GM19395 (cell line): ENCODE measurements around the gene APOBEC3B.
"Not testable (repeated sequence)": the region's sequence is repeated elsewhere in the genome, so short reads cannot be mapped to it uniquely, and the experiment has no call there.

Experiments used
- ATAC-seq: cut with Tn5 transposase; IDR thresholded peaks from one replicate; pipeline ENCODE4 v1.9.1; 2021; ENCODE audit warnings: mild to moderate bottlenecking, moderate library complexity; ENCODE audit not compliant: unreplicated experiment

APOBEC3B gene

DNA sequence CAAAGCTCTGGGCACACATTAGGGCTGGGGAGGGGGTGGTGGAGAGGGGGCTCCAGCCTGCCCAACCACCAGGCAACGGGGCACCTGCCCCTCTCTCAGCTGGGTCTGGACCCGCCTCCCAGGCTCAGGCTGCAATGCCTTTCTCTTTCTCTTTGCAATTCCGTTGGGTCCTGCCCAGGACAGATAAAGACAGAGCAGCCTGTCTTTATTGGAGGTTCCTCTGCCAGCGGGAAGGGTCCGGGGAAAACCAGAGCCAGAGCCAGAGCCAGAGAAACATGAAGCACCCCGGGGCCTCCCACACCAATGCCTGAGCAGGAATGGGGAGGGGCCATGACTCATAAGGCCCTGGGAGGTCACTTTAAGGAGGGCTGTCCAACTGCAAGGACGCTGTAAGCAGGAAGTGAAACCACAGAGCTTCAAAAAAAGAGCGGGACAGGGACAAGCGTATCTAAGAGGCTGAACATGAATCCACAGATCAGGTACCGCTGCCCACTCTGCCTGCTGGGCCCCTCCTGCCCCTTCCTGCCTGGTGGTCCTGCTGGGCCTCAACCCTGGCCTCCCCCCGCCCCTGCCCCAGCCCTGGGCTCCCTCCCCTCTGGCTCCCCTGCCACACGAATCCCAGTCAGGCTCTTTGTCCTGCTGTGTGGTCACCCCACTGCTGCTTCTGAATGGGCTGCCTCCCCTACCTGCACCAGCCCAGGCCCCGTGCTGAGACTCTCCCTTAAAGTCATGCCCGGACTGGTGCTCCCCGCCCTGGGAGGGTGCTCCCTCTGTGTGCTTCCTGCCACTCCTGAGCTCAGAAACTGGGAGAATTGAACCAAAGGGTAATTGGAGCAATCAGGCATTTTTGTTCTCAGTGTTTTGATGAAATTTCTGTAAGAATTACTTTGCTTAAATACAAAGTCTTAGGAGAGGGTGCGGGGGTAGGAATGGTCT, at the start of gene APOBEC3B:
APOBEC3B (plus strand) TSS at position 356 of the 936 bp plus-strand sequence; CDS start at position 463, 107 bp downstream.
- ATAC-seq = peak; percentile 64

DNA sequence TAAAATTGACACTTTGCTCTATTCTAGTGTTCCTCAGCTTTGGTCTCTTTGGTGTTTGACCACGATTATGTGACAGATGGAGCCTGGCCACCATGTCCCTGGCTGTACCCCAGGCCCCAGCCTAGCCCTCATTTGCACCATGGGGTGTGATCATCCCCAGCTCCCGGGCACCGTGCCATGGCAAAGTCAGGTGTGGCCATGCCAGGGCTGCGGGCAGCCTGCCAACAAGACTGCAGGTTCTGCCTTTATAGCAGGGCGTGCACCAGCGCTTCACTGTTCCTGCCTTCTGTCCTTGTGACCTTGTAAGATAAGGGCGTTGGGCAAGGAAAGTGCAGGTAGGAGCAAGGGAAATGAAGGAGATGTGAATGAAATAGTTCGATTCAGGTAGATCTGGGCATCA, 47.1 kb upstream of the APOBEC3B start:
- no peak for ATAC-seq

DNA sequence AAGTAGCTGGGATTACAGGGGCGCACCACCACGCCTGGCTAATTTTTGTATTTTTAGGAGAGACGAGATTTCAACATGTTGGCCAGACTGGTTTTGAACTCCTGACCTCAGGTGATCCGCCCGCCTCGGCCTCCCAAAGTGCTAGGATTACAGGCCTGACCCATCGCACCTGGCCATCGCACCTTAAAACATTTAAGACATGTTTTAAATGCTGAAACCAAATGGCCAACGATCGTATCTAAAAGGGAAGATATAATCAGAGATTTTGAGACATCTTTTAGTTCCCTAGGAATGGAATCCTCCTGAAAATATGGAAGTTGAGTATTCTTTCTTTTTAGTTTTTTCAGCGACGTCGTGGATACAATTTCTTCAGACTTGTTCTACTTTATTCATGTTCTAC, 46.5 kb upstream of the APOBEC3B start:
- no peak for ATAC-seq

DNA sequence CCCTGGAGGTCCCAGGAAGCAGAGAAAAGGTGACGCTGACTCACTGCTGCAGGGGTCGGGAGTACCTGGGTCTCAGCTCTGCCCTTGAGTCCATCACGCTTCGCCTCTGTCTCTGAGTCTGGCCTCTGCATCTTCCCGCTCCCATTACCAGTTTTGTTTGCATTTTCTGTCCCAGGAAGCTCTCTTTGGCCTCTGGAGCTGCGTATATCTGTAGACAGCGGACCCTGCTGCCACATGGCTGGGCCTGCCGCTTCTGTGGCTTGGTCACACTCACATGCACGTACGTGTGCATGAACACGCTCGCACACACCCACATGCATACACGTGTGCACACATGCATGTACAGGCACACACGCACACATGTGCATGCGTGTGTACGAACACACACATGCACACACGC, 45.6 kb upstream of the APOBEC3B start:
- ATAC-seq = no peak

DNA sequence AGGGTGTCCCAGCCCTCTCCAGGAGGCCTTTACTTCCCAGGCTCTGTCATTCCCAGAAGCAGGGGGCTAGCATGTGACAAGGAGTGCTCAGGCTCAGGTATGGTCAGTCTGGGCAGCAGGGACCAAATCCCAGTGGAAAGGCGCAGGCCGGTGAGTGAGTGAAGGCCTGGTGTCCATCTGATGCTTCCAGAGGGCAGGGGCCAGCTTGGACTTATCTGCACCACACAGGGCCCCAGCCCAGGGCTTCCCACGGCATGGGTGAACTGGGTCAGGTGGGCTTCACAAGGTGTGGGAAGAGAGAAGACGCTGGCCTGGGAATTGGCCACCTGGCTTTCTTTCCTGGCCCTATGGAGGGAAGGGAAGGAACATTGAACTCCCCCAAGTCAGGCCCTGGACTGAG, 45.1 kb upstream of the APOBEC3B start:
- ATAC-seq = no peak

DNA sequence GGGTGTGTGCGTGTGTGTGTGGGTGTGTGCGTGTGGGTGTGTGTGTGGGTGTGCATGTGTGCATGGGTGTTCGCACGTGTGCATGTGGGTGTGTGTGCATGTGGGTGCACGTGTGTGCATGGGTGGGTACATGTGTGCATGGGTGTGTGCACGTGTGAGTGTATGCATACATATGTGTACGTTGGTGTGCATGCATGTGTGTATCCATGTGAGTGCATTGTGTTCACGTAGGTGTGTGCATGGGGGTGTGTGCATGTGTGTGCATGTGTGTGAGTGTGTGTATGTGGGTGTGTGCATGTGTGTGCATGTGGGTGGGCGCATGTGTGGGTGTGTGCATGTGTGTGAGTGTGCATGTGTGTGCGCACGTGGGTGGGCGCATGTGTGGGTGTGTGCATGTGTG, 44.6 kb upstream of the APOBEC3B start:
- no peak for ATAC-seq

DNA sequence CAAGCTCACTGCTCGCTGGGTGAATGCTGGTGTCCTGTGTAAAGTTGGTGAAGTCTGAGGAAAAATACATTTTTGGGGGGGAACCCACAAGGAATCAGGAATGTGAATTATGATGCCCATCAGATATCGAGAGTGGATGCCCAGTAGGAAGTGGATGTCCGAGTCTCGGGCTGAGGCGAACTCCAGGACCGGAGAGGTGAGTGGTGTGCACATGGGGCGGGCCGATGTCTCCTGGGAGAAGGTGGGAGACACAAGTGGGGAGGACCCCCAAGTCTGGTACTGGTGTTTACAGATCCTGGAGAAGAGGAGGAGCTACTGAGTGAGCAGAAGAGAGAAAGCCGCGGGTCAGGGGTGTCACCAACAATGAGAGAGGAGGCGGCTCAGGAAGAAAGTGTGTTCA, 43.9 kb upstream of the APOBEC3B start:
- ATAC-seq = no peak

DNA sequence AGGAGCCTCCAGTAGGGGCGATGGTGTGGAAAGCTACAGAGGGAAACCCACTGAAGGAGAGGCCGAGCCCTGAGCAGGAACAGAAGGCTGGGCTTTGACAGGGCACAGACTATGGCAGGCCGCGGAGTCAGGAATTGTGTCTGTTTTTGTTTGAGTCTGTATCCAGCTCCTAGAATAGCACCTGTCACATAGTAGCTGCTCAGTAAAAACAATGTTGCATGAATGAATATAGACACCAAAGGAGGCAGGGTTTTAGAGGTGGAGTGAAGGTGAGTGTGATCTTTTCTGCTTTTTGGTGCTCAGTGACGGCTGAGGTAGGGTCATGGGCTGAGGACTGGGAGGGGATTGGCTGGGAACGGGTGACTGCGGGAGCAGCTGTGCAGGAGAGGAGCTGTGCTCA, 43.2 kb upstream of the APOBEC3B start:
- no peak for ATAC-seq

DNA sequence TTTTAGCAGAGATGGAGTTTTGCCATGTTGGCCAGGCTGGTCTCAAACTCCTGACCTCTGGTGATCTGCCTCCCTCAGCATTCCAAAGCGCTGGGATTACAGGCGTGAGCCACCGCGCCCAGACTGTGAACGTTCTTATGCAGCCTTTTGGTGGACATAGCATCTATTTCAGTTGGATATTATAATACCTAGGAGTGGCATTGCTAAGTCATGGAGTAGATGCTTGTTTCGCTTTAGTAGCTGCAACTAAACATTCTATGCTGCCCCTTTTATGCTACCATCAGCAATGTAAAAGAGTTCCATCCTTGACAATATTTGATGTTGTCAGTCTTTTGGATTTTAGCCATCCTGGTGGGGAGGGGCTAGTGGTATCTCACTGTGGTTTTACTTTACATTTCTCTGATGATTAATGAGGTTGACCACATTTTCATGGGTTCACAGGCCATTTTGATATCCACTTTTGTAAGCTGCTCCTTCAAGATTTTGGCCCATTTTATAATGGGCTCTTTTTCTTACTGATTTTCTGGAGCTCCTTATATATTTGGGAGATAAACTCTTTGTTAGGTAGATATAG, 41.2 kb upstream of the APOBEC3B start:
- ATAC-seq = no peak

DNA sequence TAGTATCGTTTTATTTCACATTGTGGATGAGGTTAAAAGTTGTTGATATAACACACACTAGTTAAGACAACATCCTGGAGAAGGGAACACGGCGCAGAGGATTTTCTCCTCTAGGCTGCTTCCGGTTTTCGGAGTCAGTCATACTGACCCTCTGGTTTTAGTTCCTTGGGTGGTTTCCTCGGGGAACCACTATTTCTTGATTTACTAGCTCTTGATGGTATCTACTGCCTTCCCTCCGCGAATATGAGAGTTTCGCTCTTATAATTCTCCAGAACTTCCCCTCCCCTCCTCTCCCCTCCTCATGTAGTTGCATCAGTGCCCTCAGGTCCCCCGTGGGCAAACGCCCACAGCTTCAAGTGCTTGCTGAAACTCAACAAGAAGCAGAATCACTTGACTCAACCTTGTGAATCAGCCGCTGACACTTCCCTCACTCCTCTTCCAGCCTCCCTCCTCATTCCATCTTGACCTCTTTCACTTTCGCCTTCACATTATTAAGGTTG, 40.6 kb upstream of the APOBEC3B start:
- ATAC-seq = peak; percentile 65

DNA sequence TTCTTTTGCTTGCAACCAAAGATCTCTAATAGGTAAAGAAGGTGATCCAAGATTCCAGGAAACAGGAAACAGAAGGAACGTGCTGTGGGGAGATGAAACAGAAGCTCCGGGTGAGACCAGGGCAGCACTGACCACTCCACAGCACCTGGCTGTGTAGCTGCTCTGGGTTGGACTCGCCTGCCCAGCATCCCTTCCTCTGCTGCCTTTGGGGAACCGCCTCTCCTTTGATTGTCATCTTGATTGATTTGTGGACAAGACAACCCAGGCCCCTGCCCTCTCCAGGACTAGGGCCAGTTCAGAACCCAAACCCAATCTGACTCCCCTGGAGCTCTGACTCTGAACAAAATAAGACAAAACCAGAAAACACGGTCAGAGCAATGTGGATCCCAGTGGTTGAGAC, 39.4 kb upstream of the APOBEC3B start:
- no peak for ATAC-seq

DNA sequence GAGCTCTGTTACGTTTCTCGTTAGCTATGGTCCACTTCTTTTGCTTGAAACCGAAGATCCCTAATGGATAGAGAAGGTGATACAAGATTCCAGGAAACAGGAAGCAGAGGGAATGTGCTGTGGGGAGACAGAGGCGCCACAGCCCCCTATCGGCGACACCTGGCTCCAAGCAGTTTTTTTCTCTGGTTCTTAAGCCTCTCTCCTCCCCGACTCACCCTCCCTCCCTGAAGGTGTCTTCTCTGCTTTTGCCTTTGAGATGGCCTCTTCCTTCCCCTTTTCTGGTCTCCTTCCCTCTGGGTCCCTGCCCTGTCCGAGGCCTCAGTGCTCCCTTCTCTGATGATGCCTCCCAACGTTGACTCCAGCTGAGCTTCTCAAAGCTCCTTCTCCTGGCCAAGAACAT, 38.9 kb upstream of the APOBEC3B start:
- ATAC-seq = no peak

DNA sequence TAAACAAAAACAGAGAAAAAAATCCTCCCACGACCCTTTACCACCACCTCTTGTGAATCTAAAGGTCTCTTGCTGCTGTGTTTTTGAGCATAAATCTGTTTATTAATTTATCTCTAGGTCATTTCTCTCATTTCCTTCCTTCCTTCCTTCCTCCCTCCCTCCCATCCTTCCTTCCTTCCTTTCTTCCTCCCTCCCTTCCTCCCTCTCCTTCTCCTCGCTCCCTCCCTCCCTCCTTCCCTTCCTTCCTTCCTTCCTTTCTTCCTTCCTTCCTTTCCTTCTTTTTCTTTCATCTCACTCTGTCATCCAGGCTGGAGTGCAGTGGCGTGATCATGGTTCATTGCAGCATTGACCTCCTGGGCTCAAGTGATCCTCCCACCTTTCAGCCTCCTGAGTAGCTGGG, 38.3 kb upstream of the APOBEC3B start:
- ATAC-seq = no peak

DNA sequence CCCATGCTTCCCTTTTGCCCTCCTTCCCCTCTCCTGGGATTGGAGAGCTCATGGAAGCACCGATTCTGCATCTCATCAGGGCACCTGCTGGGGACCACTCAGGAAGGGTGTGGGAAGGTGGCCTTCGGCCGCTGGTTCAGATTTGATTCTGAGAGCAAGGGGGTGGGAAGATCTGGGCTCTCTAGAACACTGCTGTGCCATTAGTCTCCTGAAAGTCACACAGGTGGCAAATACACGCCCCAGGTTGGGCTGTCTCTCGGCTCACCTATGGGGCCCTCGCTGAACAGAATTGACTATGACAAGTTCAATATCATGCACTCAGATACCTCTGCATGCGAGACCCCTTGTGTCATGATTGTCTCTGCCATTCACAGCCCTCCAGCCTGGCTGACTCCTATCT, 37.5 kb upstream of the APOBEC3B start:
- ATAC-seq = no peak

DNA sequence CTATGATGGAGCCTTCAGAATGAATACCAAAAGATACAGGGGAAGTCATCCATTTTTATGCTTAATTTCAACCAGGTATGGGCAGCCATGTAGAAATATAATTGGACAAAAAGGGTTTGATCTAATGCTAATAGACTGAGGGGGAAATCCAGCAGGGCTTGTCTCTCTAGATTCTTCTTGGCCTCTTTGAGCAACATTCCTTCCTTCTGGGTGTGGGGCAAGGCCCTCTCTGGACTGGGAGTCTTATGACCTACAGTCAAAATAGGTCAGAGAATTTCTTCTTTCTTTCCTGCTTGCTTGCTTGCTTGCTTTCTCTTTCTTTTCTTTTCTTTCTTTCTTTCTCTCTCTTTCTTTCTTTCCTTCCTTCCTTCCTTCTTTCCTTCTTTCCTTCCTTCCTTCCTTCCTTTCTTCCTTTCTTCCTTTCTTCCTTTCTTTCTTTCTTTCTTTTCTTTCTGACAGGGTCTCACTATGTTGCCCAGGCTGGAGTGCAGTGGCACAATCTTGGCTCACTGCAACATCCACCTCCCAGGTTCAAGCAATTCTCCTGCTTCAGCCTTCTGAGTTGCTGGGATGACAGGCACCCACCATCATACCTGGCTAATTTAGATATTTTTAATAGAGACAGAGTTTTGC, 36.3 kb upstream of the APOBEC3B start:
- ATAC-seq = not testable (repeated sequence)

DNA sequence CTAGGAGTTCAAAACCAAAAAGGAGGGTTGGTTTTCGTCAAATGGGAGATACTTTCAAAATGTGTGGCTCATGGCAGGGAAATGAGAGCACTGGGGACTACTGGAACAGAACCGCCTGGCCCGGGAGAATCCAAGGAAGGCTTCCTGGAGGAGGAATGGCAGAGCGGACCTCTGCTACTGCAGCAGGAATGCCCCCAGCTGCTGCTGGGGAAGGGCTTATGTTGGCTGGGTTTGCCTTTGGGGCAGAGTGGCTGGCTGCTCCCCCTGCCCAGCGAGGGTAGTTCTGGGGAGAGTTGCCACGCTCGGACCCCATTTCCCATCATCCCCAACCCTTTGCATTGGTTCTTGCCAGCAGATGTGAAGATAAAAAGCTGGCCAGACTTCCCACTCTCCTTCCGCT, 35.4 kb upstream of the APOBEC3B start:
- no peak for ATAC-seq

DNA sequence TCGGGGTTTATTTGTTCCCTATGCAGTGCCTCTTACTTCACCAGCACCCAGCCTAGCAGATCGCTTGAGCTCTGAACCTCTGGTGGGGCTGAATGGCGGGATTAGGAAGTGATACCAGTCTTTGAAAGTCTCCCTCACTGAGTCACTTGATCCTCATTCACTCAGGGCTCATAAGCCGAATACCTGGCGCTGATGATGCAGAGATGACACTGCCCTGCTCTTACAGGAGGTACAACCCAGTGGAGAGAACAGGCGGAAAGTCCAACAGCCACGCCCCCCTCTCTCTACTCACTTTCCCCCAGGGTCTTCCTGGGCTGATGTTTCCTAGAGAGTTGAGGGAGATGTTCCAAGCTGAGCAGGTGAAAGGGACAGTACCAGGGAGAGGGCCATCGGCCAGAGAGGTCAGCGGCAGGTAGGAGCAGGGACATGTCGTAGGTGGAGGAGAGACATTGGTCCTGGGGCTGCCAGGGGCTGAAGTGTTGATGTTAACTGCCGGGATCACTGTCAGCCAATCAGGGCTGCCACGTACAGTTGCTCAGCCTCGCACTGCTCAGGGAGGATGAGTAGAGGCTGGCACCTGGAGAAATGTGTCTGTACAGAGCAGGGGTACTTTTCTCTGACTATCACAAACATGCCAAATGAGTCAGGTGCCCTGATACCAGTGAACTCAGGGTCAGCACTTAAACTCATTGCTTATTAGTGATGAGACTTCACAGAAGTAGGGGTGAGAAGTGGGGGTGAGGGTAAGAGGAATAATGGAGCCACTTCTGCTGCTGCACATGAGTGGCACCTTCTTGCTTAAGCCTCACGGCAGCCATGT, 34.6 kb upstream of the APOBEC3B start:
- ATAC-seq = no peak

DNA sequence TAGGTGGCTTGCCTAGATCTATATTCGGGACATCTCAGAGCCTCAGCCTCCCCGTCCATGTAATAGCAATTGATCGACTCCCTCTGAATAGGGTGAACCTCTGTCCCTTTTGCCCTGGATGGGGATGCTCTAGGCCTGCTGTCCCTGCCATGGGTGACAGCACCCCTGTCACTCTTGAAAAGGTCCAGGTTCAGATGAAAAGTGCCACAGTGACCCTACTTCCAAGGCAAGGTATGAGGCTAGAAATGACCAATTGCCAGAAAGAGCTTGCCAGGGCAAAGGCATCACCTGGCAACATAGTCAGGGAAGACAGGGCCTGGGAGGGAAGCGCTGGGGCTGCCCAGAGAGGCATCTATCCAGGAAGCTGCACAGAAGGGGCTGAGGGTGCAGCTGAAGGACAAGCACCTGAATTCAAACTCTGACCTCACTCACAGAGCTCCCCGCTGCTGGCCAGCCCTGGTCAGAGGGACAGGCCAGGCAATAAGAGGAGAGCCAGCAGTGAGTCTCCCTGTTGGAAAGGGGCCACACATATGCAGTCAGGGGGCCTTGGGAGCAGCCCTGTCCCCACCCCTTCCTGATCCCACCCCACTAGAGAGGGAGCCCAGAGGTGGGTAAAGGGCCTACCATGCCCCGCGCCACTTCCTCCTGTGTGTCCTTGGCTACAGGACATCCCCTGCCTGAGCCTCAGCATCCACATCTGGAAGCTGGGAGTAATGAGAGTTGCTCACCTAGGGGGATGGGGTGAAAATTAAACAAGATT, 33.8 kb upstream of the APOBEC3B start:
- no peak for ATAC-seq

DNA sequence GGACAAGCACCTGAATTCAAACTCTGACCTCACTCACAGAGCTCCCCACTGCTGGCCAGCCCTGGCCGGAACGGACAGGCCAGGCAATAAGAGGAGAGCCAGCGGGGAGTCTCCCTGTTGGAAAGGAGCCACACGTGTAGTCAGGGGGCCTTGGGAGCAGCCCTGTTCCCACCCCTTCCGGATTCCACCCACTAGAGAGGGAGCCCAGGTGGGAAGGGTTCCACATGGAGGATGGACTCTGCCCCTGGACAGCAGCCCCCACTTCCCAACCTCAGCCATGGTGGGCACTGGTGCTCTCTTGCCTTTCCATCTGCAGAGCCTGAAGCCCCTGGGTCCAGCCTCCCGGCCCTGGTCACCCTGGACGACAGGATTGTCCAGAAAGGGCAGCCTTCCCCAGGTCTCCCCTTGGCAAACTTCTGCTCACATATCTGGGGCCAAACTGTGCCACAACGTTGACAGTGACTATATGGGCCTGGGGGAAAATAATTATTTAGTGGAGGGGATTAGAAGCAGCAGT, 32.2 kb upstream of the APOBEC3B start:
- ATAC-seq = no peak
